H1 (cell line): ENCODE results near the gene SPATA21.

Source experiments
- CBX5 ChIP-seq: fragments of 300-800, 300-1000 bp; sonication (generic); IDR thresholded peaks from 2 replicates; pipeline ENCODE4 v1.7.1; 2016; ENCODE audit warnings: antibody characterized with exemption, low read length, low read depth
- CHD1 ChIP-seq: IDR thresholded peaks from 2 replicates; pipeline ENCODE4 v1.6.1; 2012; ENCODE audit warnings: low read depth, low read length, improper control_type of control experiment
- CHD7 ChIP-seq: fragments of 300-600 bp; sonication (generic); IDR thresholded peaks from 2 replicates; pipeline ENCODE4 v1.7.1; 2012; ENCODE audit warnings: low read length, moderate library complexity, mild to moderate bottlenecking, inconsistent platforms; ENCODE audit not compliant: insufficient replicate concordance
- CTCF ChIP-seq, 3 experiments: IDR thresholded peaks; 1 replicate in 2 of 3; 2 replicates in 1 of 3; pipeline versions ENCODE4 v1.5.1 to v1.6.1; 2011; ENCODE audit warnings: low read length in 3 of 3, mild to moderate bottlenecking in 3 of 3, inconsistent platforms in 2 of 3, low read depth in 1 of 3, moderate library complexity in 1 of 3; ENCODE audit not compliant: insufficient read depth in 1 of 3; ENCODE audit errors: control extremely low read depth in 1 of 3
- EZH2 ChIP-seq: fragments of 200-600 bp; sonication (generic); IDR thresholded peaks from 2 replicates; pipeline ENCODE4 v1.7.1; 2012; ENCODE audit warnings: low read depth, mild to moderate bottlenecking, moderate library complexity, low read length, inconsistent platforms; ENCODE audit not compliant: severe bottlenecking
- HDAC2 ChIP-seq, 2 experiments: fragments of 300-600 bp in 1 of 2; sonication (generic) in 1 of 2; IDR thresholded peaks; 2 replicates each; pipeline ENCODE4 v1.6.1; 2011 to 2012; ENCODE audit warnings: low read depth in 2 of 2, low read length in 2 of 2, mild to moderate bottlenecking in 2 of 2, moderate library complexity in 2 of 2, borderline replicate concordance in 1 of 2, inconsistent platforms in 1 of 2
- NRF1 ChIP-seq: IDR thresholded peaks from 2 replicates; pipeline ENCODE4 v1.6.1; 2011; ENCODE audit warnings: mild to moderate bottlenecking, low read depth, low read length, improper control_type of control experiment
- POLR2A ChIP-seq, 2 experiments: IDR thresholded peaks; 1 replicate in 1 of 2; 2 replicates in 1 of 2; pipeline ENCODE4 v1.6.1; 2011; ENCODE audit warnings: low read depth in 2 of 2, low read length in 2 of 2, mild to moderate bottlenecking in 2 of 2; ENCODE audit errors: control extremely low read depth in 1 of 2
- RFX5 ChIP-seq: IDR thresholded peaks from 2 replicates; pipeline ENCODE4 v1.6.1; 2011; ENCODE audit warnings: low read depth, low read length, improper control_type of control experiment, borderline replicate concordance
- SIX5 ChIP-seq: IDR thresholded peaks from 2 replicates; pipeline ENCODE4 v1.6.1; 2011; ENCODE audit warnings: mild to moderate bottlenecking, low read depth, low read length
- SRF ChIP-seq: IDR thresholded peaks from 2 replicates; pipeline ENCODE4 v1.6.1; 2011; ENCODE audit warnings: mild to moderate bottlenecking, low read depth, low read length, moderate library complexity
- TCF12 ChIP-seq: IDR thresholded peaks from 2 replicates; pipeline ENCODE4 v1.6.1; 2011; ENCODE audit warnings: low read depth, mild to moderate bottlenecking, low read length

GRCh38 chr1:16418823-16419425 is 18.3 kb downstream of the SPATA21 start:
- TF ChIP-seq CTCF (IDR thresholded peaks at IDR 0.05; ENCODE audit: control extremely low read depth in 1 of 3, insufficient read depth in 1 of 3, low read depth in 1 of 3, low read length in 3 of 3) (no peak), NRF1 (no peak), SIX5 (no peak), EZH2 (no peak), POLR2A (IDR thresholded peaks at IDR 0.05; ENCODE audit: control extremely low read depth in 1 of 2, low read depth in 2 of 2, low read length in 2 of 2) (no peak), HDAC2 (IDR thresholded peaks at IDR 0.05; ENCODE audit: borderline replicate concordance in 1 of 2, low read depth in 2 of 2, low read length in 2 of 2) (no peak), RFX5 (no peak), CBX5 (no peak), CHD7 (no peak), CHD1 (no peak), TCF12 (no peak), SRF (no peak)
